Astrocyte of the spinal cord (primary cell): ENCODE data around the gene CORO1C.
"Not testable (repeated sequence)": the region's sequence is repeated elsewhere in the genome, so short reads cannot be mapped to it uniquely, and the experiment has no call there.

Experiments
- DNase-seq: peaks from one replicate; pipeline ENCODE4 v3.0.0; 2011; ENCODE audit warnings: low read depth, low spot score
- H3K4me3 ChIP-seq: 2 replicates; pipeline ENCODE4 v1.5.1; 2011; ENCODE audit warnings: low read depth, mild to moderate bottlenecking, low read length, moderate library complexity
- CTCF ChIP-seq: IDR thresholded peaks from 2 replicates; pipeline ENCODE4 v1.5.1; 2012; ENCODE audit warnings: low read depth, mild to moderate bottlenecking, low read length, inconsistent platforms
- in situ Hi-C: cut with HindIII; loops from 2 replicates; pipeline ENCODE4 v1.10.0; 2017; ENCODE audit warnings: low sequenced_read_pairs

CORO1C gene

GRCh38 chr12:108772891-108773797, 41.8 kb upstream of the CORO1C start:
- H3K4me3 ChIP-seq, result no peak overlapping the region
- in situ Hi-C loops, result no loop called here
- no peak for DNase-seq
- TF ChIP-seq CTCF, result no peak

- no peak for DNase-seq
- in situ Hi-C loops, result no loop called here
- H3K4me3 ChIP-seq, result no peak overlapping the region
- TF ChIP-seq CTCF, result no peak
Measured at GRCh38 chr12:108772247-108772646, 40.9 kb upstream of the CORO1C start.

- DNase-seq, H3K4me3 ChIP-seq, in situ Hi-C loops: not testable (repeated sequence)
Measured at GRCh38 chr12:108771835-108772234, 40.5 kb upstream of the CORO1C start.

- TF ChIP-seq CTCF, result no peak
- DNase-seq, result no peak
- no peak overlapping the region for H3K4me3 ChIP-seq
- in situ Hi-C loops, result no loop called here
Measured at GRCh38 chr12:108770963-108771362, 39.6 kb upstream of the CORO1C start.

GRCh38 chr12:108770269-108770829, 39.0 kb upstream of the CORO1C start:
- in situ Hi-C loops, result no loop called here
- no peak for DNase-seq
- no peak for TF ChIP-seq CTCF
- no peak overlapping the region for H3K4me3 ChIP-seq

GRCh38 chr12:108768591-108769500, 37.5 kb upstream of the CORO1C start:
- in situ Hi-C loops, result no loop called here
- TF ChIP-seq CTCF, result no peak
- H3K4me3 ChIP-seq, result peak overlapping the region; percentile 22
- DNase-seq, result no peak
